GM19324 (cell line): ENCODE measurements around the gene MAD1L1.

Experiments
- ATAC-seq: cut with Tn5 transposase; IDR thresholded peaks from one replicate; pipeline ENCODE4 v1.9.1; 2021; ENCODE audit warnings: mild to moderate bottlenecking, moderate library complexity; ENCODE audit not compliant: unreplicated experiment, low FRiP score

The MAD1L1 gene

GRCh38 chr7:2094454-2095045 is 138.2 kb downstream of the MAD1L1 start:
- no peak for ATAC-seq

DNA sequence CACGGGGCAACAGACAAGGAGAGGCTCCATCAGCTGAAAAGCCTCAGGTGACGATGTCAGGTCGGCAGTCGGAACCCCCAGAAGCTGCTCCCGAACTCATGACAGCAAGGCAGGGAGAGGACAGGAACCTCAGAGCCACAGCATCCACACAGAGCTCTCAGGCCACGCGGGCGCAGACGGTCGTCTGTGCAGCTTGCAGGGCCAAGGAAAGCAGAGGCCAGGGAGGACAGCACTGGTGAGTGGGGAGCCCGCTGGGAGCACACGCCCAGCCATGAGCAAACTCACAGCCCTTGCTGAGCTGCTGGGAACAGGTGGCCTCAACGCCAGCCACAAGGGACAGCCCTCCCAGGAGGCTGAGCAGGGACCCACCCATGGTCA is 138.9 kb downstream of the MAD1L1 start:
- no peak for ATAC-seq

DNA sequence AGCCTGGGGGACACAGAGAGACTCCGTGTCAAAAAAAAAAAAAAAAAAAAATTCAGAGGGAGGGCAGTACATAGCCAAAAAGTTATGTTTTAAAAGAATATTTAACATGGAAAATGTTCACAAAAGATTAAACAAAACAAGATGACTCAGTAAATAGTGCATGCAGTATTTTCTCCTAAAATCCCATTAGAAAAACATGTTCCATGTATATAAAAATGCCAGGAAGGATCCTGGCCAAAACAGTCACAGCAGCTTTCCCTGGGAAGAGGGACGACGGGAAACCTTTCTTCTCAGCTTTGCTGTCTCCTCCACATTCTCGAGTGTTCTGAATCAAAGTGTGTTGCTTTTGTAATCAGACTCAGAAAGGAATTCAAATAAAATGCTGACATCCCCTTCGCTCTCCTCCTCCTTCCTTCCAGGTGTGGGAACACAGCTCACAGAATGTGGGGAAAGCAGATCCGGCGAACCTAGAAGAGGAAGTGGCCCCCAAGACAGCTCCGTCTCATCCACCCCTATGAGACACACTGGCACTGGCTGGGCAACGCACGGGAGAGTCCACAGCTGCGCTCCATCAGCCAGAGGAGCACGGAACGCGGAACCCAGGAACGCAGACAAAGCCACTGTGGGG is 139.4 kb downstream of the MAD1L1 start:
- ATAC-seq = no peak

DNA sequence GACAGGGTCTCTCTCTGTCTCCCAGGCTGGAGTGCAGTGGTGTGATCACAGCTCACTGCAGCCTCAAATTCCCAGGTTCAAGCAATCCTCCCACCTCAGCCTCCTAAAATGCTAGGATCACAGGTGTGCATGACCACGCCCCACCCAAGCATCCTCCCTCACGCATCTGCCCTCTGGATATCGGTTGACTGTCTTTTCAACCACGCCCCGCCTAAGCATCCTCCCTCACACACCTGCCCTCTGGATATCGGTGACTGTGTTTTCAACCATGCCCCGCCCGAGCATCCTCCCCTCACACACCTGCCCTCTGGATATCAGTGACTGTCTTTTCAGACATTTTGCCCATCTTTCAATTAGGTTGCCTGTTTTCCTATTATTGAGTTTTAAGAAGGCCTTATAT is 140.5 kb downstream of the MAD1L1 start:
- ATAC-seq = no peak

- ATAC-seq = no peak
Measured at GRCh38 chr7:2090526-2091520, 141.9 kb downstream of the MAD1L1 start.

- ATAC-seq = no peak
Measured at GRCh38 chr7:2088801-2089200, 143.9 kb downstream of the MAD1L1 start.

DNA sequence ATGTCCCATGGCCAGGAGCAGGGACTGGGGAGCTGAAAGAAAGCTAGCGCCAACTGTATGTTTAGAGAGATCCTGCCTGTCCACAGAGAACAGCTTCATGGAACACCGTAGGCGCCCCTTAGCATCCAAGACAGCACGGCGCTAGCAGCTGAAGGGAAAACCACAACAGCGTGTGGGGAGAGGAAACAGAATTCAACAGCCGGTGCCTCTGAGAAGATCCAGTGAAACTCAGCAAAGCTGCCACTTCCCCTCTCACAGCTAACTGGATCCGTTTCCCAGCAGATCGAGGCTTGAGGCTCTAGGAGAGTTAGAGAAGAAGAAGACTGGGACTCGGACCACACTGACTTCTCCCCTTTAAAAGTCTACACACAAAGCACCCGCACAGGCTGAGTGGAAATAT is 145.0 kb downstream of the MAD1L1 start:
- ATAC-seq = no peak

GRCh38 chr7:2086229-2086628 is 146.5 kb downstream of the MAD1L1 start:
- no peak for ATAC-seq

GRCh38 chr7:2085804-2086203 is 146.9 kb downstream of the MAD1L1 start:
- ATAC-seq = no peak

GRCh38 chr7:2084781-2085505 is 147.8 kb downstream of the MAD1L1 start:
- no peak for ATAC-seq

GRCh38 chr7:2084331-2084730 is 148.4 kb downstream of the MAD1L1 start:
- ATAC-seq = no peak

GRCh38 chr7:2083362-2083761 is 149.4 kb downstream of the MAD1L1 start:
- ATAC-seq = no peak

GRCh38 chr7:2082139-2082998 is 150.4 kb downstream of the MAD1L1 start:
- ATAC-seq = no peak

GRCh38 chr7:2081526-2082135 is 151.1 kb downstream of the MAD1L1 start:
- no peak for ATAC-seq

DNA sequence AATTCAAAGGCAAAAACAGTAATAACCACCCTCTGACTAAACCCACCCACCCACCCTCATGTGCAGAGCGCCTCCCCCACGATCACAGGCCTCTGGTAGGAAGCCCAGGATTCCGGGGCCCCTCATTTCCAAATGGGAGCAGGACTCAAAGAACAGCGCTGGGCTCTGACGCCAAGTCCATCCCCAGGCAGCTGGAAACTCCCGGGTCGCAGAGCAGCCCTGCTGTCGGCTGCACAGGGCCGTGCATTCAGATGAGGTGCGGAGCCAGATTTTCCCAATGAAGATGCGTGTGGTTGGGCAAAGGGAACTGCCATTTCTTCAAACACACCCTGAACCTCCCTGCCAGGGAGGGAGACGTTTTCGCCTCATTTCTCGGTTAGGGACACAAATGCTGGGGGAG is 152.3 kb downstream of the MAD1L1 start:
- ATAC-seq = no peak

DNA sequence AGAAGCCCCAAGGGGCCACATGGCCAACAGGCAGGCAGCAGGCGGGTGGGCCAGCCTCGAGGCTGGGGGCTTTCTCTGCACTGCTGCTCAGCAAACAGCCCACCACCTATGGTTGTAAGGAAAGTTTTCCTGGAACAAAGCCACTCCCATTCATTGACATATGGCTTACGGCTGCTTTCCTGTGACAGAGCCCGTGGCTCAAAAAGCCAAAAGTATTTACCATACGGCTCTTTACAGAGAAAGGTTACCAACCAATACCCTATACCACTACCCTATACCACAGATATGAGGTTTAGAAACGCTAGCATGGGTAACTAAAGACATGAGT is 152.7 kb downstream of the MAD1L1 start:
- ATAC-seq = no peak

- no peak for ATAC-seq
Measured at GRCh38 chr7:2079332-2080059, 153.2 kb downstream of the MAD1L1 start.

DNA sequence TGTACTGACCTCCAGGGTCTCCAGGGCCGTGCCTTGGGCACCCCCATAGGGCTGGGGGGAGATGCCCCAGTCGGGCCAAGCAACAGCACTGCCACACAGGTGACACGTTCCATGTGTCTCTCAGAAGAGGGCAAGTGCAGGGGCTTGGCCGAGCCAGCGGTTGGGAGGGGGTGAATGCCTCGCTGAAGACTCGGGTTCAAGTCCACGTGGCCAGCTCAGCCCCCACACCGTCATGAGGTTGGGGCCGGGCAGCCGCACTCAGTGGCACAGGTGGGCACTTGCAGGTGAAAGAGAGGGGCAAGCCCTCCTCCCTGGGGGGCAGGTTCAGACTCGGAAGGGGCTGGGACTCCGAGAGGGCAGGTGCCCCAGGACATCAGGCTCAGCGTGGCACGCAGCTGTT is 153.8 kb downstream of the MAD1L1 start:
- ATAC-seq = no peak

- ATAC-seq = no peak
Measured at GRCh38 chr7:2076649-2077064, 156.1 kb downstream of the MAD1L1 start.
